ENCODE data around the gene BATF. TPM values are rescaled to one million over a fixed set of nuclear protein-coding genes. Genes with fewer than 3 reads are reported as not detected.

The BATF gene
- total and polyA plus RNA-seq, 7 experiments from 2014 or later, result 6.8 to 70.0 (median 18.1) TPM

DNA sequence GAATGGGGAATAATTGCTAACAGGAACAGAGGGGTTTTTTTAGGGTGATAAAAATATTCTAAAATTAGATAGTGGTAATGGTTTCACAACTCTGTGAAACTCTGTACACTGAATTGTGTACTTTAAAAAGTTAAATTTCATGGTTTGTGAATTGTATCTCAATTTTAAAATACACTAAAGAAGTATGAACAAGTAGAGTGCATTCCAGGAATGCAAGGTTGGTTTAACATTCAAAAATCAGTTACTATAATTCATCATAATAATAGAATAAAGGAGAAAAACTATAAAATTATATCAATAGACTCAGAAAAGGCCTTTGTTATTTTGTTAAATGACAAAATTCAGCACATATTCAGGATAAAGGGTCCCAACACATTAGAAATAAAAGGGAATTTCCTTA, 11.1 kb upstream of the BATF start:
- no peak for ATAC-seq
- POLR2A ChIA-PET, result no interaction called here
- no peak for DNase-seq
- Mint-ChIP-seq H3K36me3 (peaks cover 0 to 16% (median 9%) of the 10 kb centered on the region in 5 donors), H3K27me3 (no peaks in the 10 kb centered on the region), H3K9me3 (peaks cover 0 to 38% (median 15%) of the 10 kb centered on the region in 11 donors), H3K4me1 (peaks cover 9 to 19% (median 13%) of the 10 kb centered on the region in 7 donors), H3K4me3 (no peak overlapping the region), H3K27ac (no peak overlapping the region)
- H3K4me3 ChIP-seq (ENCODE audit: low read length), result no peak overlapping the region
- H3K27ac ChIP-seq (ENCODE audit: low read depth, low read length), result no peak overlapping the region
- no peaks in the 10 kb centered on the region for H3K27me3 ChIP-seq (ENCODE audit: control insufficient read depth in 2 of 2, insufficient read depth in 2 of 2, low read length in 2 of 2)
- H3K4me1 ChIP-seq (ENCODE audit: control insufficient read depth in 2 of 2, insufficient read depth in 2 of 2, low read length in 2 of 2), result peaks cover 11 to 23% of the 10 kb centered on the region in 2 donors
- CTCF ChIA-PET, result interaction anchor here (0.6 kb wide), 1 partner anchor 149 kb away, joined by 3 read pairs; the partner anchor contains the start of gene ERG28
- H3K36me3 ChIP-seq (ENCODE audit: control insufficient read depth in 2 of 3, insufficient read depth in 3 of 3, low read length in 3 of 3), result no peaks in the 10 kb centered on the region
- intact Hi-C loops (cut with micrococcal nuclease), result no loop called here
- peaks cover 0 to 6% (median 3%) of the 10 kb centered on the region in 3 experiments for H3K9me3 ChIP-seq (ENCODE audit: control insufficient read depth in 2 of 3, low read length in 3 of 3)

DNA sequence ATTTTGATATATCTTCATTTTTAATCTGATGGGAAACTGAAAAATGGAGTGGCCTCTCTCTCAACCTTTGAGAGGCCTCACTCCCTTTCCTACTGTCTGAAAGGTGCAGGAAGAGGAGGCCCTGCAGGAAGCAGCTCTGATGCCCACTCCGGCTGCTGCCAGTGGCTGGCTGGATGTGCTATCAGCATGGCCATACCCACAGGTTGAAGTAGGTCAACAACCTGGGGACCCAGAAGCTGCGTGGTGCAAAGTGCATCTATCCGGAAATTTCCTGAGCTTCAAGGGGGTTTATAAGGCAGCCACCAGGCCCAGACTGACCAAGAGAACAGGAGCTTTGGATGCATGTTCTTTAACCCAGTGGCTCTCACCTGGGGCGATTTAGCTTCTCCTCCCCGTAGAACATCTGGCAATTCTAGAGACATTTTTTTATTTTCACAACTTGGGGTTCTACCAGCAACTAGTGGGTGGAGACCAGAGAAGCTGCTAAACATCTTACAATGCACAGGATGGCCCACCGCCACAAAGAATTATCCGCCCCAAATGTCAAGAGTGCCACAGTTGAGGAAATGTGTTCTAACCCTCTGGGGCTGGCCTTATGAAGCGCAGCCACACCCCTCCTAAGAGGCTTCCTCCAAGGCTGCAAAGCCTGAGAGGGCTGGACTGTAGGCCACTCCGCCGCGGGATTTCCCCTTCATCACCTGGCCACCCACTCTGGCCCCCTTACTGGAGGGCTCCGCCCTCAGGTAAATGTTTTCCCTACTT, 8.2 kb upstream of the BATF start:
- Mint-ChIP-seq H3K9me3 (peaks cover 0 to 24% (median 11%) of the 10 kb centered on the region in 11 donors), H3K4me3 (peak overlapping the region in 3 of 10 donors; percentile 10 to 71 (median 59)), H3K27me3 (no peaks in the 10 kb centered on the region), H3K4me1 (peaks cover 11 to 33% (median 17%) of the 10 kb centered on the region in 7 donors), H3K27ac (peak overlapping the region in 1 of 9 donors; percentile 36), H3K36me3 (peaks cover 0 to 12% (median 5%) of the 10 kb centered on the region in 5 donors)
- intact Hi-C loops (cut with micrococcal nuclease), result loop anchor here in 1 of 2 donors (1.0 kb wide), 1 partner anchor 8 kb away; the partner anchor contains the start of gene BATF
- Histone ChIP-seq H3K4me1 (ENCODE audit: control insufficient read depth in 2 of 2, insufficient read depth in 2 of 2, low read length in 2 of 2) (peaks cover 11 to 28% of the 10 kb centered on the region in 2 donors), H3K9me3 (ENCODE audit: control insufficient read depth in 2 of 3, low read length in 3 of 3) (peaks cover 0 to 6% (median 3%) of the 10 kb centered on the region in 3 experiments), H3K4me3 (ENCODE audit: low read length) (peak overlapping the region; percentile 45), H3K27ac (ENCODE audit: low read depth, low read length) (no peak overlapping the region), H3K36me3 (ENCODE audit: control insufficient read depth in 2 of 3, insufficient read depth in 3 of 3, low read length in 3 of 3) (no peaks in the 10 kb centered on the region), H3K27me3 (ENCODE audit: control insufficient read depth in 2 of 2, insufficient read depth in 2 of 2, low read length in 2 of 2) (no peaks in the 10 kb centered on the region)
- ATAC-seq, result peak; percentile 51
- ChIA-PET CTCF (interaction anchor here (1.4 kb wide), 1 partner anchor 63 kb away, joined by 4 read pairs; no protein-coding TSS in a partner anchor), POLR2A (no interaction called here)
- DNase-seq, result no peak

DNA sequence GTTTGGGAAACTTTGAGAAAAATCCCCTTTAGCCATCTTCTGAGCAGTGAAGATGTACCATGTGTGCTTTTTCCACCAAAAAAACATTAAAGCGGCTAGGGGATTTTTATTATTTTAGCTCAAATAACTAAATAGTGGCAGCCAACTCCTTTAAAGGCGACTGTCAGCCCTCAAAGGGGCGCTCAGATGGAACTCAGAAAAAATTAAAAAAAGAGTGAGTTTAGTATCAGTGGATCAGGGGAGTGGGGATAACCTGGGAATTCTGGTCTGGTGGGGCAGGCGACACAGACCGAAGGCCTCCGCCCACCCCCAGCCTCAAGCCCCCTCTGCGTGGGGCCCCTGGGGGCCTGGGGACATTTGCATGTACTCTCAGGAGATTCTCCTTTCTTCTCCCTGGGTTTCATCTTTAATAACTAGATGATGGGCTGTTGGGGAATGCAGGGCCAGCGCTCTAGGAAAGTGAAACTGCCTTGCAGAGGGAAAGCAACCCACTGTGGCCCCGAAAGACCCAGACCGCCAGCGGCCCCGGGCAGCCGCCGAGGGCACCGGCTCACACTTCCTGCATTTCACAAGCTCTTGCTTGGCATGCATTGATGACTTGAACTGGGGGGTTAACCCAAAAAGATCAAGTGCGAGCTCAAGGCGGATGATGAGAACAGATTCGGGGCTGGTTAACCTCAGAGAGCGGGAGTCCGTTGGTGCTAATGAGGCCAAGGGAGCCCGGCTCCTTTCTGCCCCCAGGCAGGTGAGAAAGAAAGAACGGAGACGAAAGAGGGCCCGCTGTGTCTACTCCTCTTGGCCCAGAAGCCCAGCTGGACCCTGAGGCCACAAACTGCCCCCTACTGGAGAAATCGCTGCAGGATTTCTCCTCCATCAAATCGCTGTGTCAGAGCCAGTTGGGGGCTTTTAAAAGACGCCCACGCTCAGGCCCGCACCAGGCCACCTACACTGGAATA, 7.3 kb upstream of the BATF start:
- ATAC-seq, result peak; percentile 78
- Histone ChIP-seq H3K27ac (ENCODE audit: low read depth, low read length) (peak overlapping the region; percentile 16), H3K27me3 (ENCODE audit: control insufficient read depth in 2 of 2, insufficient read depth in 2 of 2, low read length in 2 of 2) (no peaks in the 10 kb centered on the region), H3K4me3 (ENCODE audit: low read length) (peak overlapping the region; percentile 45), H3K4me1 (ENCODE audit: control insufficient read depth in 2 of 2, insufficient read depth in 2 of 2, low read length in 2 of 2) (peaks cover 11 to 28% of the 10 kb centered on the region in 2 donors), H3K9me3 (ENCODE audit: control insufficient read depth in 2 of 3, low read length in 3 of 3) (peaks cover 0 to 6% (median 3%) of the 10 kb centered on the region in 3 experiments), H3K36me3 (ENCODE audit: control insufficient read depth in 2 of 3, insufficient read depth in 3 of 3, low read length in 3 of 3) (no peaks in the 10 kb centered on the region)
- H3K4me1 Mint-ChIP-seq, result peaks cover 11 to 36% (median 19%) of the 10 kb centered on the region in 7 donors
- peak in 4 of 9 donors; percentile 17 to 32 (median 25) for DNase-seq
- peak overlapping the region; percentile 36 to 94 (median 80) for H3K27ac Mint-ChIP-seq
- CTCF ChIA-PET, result interaction anchor here (0.6 to 1.4 kb wide), 2 partner anchors 62 to 384 kb away, joined by 3 to 4 read pairs; no protein-coding TSS in a partner anchor
- POLR2A ChIA-PET, result interaction anchor here (0.6 to 1.1 kb wide), 3 partner anchors 11 to 146 kb away, joined by 3 read pairs; partner anchors contain the start of gene TTLL5
- peak overlapping the region; percentile 53 to 88 (median 80) for H3K4me3 Mint-ChIP-seq
- H3K9me3 Mint-ChIP-seq, result peaks cover 0 to 18% (median 10%) of the 10 kb centered on the region in 11 donors
- H3K27me3 Mint-ChIP-seq, result no peaks in the 10 kb centered on the region
- intact Hi-C loops (cut with micrococcal nuclease), result no loop called here
- peaks cover 0 to 8% (median 5%) of the 10 kb centered on the region in 5 donors for H3K36me3 Mint-ChIP-seq

DNA sequence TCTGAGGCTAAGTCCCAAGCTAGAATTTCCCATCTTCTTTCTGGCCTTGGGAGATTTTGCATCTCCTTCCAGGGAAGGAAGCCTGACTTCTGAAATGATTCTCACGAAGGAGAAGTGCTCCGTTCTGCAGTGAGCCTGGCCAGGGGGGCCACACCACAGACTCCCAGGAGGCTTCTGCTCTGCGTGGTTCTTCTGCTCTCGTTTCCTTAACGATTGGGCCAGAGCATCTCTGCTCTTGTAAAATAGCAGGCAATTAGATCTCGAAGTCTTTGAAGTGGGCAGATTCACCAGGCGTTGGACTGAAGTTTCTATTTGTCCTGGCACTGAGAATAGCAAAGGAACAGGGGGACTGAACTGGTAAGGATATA, 6.7 kb upstream of the BATF start:
- Mint-ChIP-seq H3K9me3 (peaks cover 0 to 13% (median 6%) of the 10 kb centered on the region in 11 donors), H3K27ac (peak overlapping the region in 4 of 9 donors; percentile 55 to 83 (median 72)), H3K27me3 (no peaks in the 10 kb centered on the region), H3K36me3 (peaks cover 0 to 6% (median 5%) of the 10 kb centered on the region in 5 donors), H3K4me1 (peaks cover 11 to 42% (median 24%) of the 10 kb centered on the region in 7 donors), H3K4me3 (peak overlapping the region in 6 of 10 donors; percentile 49 to 87 (median 80))
- Histone ChIP-seq H3K27me3 (ENCODE audit: control insufficient read depth in 2 of 2, insufficient read depth in 2 of 2, low read length in 2 of 2) (no peaks in the 10 kb centered on the region), H3K36me3 (ENCODE audit: control insufficient read depth in 2 of 3, insufficient read depth in 3 of 3, low read length in 3 of 3) (no peaks in the 10 kb centered on the region), H3K4me3 (ENCODE audit: low read length) (peak overlapping the region; percentile 45), H3K9me3 (ENCODE audit: control insufficient read depth in 2 of 3, low read length in 3 of 3) (peaks cover 0 to 5% (median 3%) of the 10 kb centered on the region in 3 experiments), H3K27ac (ENCODE audit: low read depth, low read length) (no peak overlapping the region), H3K4me1 (ENCODE audit: control insufficient read depth in 2 of 2, insufficient read depth in 2 of 2, low read length in 2 of 2) (peaks cover 11 to 28% of the 10 kb centered on the region in 2 donors)
- ChIA-PET POLR2A (interaction anchor here (0.6 to 1.1 kb wide), 3 partner anchors 11 to 146 kb away, joined by 3 read pairs; partner anchors contain the start of gene TTLL5), CTCF (interaction anchor here (0.6 to 1.4 kb wide), 2 partner anchors 61 to 384 kb away, joined by 3 to 4 read pairs; no protein-coding TSS in a partner anchor)
- no peak for DNase-seq
- ATAC-seq, result peak; percentile 49
- intact Hi-C loops (cut with micrococcal nuclease), result no loop called here

DNA sequence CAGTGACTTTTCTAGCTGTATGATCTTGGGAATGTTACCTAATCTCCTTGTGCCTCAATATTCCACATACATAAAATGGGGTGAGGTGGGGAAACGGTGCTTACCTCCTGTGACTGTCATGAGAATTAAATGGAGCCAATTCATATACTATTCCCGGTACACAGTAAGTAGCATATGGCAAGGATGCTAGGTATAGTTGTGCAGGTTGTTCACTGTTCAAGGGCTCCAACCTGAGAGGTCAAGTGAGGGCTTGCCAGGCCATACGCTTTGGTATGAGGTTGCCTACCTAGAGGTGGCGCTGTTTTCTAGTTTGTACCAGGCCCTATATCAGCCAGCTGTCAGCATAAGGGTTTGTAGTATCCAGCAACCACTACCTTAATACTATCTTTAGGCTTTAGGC, 3.6 kb upstream of the BATF start:
- H3K4me1 Mint-ChIP-seq, result peaks cover 38 to 68% (median 53%) of the 10 kb centered on the region in 7 donors
- DNase-seq (peak in 1 of 9 donors; percentile 23), ATAC-seq (no peak)
- Histone ChIP-seq H3K27me3 (ENCODE audit: control insufficient read depth in 2 of 2, insufficient read depth in 2 of 2, low read length in 2 of 2) (no peaks in the 10 kb centered on the region), H3K4me3 (ENCODE audit: low read length) (no peak overlapping the region), H3K36me3 (ENCODE audit: control insufficient read depth in 2 of 3, insufficient read depth in 3 of 3, low read length in 3 of 3) (no peaks in the 10 kb centered on the region), H3K9me3 (ENCODE audit: control insufficient read depth in 2 of 3, low read length in 3 of 3) (no peaks in the 10 kb centered on the region), H3K4me1 (ENCODE audit: control insufficient read depth in 2 of 2, insufficient read depth in 2 of 2, low read length in 2 of 2) (peaks cover 31 to 44% of the 10 kb centered on the region in 2 donors), H3K27ac (ENCODE audit: low read depth, low read length) (no peak overlapping the region)
- ChIA-PET POLR2A (no interaction called here), CTCF (interaction anchor here (0.6 to 1.5 kb wide), 2 partner anchors 20 to 43 kb away, joined by 3 to 9 read pairs; no protein-coding TSS in a partner anchor)
- no peaks in the 10 kb centered on the region for H3K27me3 Mint-ChIP-seq
- peaks cover 0 to 10% (median 0%) of the 10 kb centered on the region in 5 donors for H3K36me3 Mint-ChIP-seq
- intact Hi-C loops (cut with micrococcal nuclease), result loop anchor here (1.0 kb wide), 2 partner anchors 38 to 43 kb away; no protein-coding TSS in a partner anchor
- no peak overlapping the region for H3K4me3 Mint-ChIP-seq
- peak overlapping the region in 2 of 9 donors; percentile 43 to 72 for H3K27ac Mint-ChIP-seq
- H3K9me3 Mint-ChIP-seq, result peaks cover 0 to 5% (median 0%) of the 10 kb centered on the region in 11 donors

DNA sequence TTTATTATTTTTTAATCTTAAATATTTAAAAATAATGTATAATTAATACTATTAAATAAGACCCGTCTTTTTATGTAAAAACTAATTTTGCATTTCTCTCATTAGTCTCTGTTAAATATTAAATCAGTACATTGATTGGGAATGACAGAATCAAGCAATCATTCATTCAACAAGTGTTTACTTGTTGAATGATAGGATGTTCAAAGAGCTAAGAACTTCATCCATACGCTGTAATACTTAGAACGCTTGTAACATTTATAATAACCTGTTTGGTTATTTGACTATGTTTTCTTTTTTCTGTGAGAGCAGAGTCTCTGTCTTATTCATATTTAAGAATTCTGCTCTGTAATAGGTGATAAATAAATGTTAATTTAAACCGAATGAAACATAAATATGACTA, 2.9 kb upstream of the BATF start:
- Mint-ChIP-seq H3K4me1 (peaks cover 45 to 75% (median 61%) of the 10 kb centered on the region in 7 donors), H3K36me3 (peaks cover 0 to 17% (median 2%) of the 10 kb centered on the region in 5 donors), H3K27me3 (no peaks in the 10 kb centered on the region), H3K4me3 (no peak overlapping the region), H3K27ac (peak overlapping the region in 2 of 9 donors; percentile 99), H3K9me3 (peaks cover 0 to 5% (median 0%) of the 10 kb centered on the region in 11 donors)
- Histone ChIP-seq H3K4me3 (ENCODE audit: low read length) (no peak overlapping the region), H3K27me3 (ENCODE audit: control insufficient read depth in 2 of 2, insufficient read depth in 2 of 2, low read length in 2 of 2) (no peaks in the 10 kb centered on the region), H3K9me3 (ENCODE audit: control insufficient read depth in 2 of 3, low read length in 3 of 3) (no peaks in the 10 kb centered on the region), H3K27ac (ENCODE audit: low read depth, low read length) (no peak overlapping the region), H3K36me3 (ENCODE audit: control insufficient read depth in 2 of 3, insufficient read depth in 3 of 3, low read length in 3 of 3) (no peaks in the 10 kb centered on the region), H3K4me1 (ENCODE audit: control insufficient read depth in 2 of 2, insufficient read depth in 2 of 2, low read length in 2 of 2) (peaks cover 39 to 46% of the 10 kb centered on the region in 2 donors)
- DNase-seq (no peak), ATAC-seq (no peak)
- intact Hi-C loops (cut with micrococcal nuclease), result no loop called here
- ChIA-PET POLR2A (no interaction called here), CTCF (interaction anchor here (0.6 to 1.5 kb wide), 2 partner anchors 20 to 42 kb away, joined by 3 to 9 read pairs; no protein-coding TSS in a partner anchor)

Data from naive thymus-derived CD4-positive, alpha-beta T cell (primary cell).